Measurements from ENCODE around the gene LVRN.

DNA sequence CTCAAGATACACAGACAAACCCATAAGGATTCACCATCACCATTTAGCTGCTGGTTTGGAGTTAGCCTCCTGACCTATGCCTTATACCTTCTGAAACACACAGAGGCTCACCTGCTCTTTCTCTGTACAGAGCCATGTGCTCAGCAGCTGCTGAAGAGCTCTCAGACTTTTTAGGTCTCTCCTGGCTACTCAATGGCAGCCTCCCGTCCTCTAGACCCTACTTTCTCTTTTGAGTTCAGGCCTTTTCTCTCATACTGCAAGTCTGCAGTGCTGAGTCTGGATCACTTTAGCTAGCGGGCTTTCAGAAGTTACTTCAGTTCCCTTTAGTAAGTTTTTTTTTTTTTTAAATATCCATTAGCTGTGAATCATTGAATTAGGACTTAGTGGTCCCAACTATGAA, 25.7 kb downstream of the LVRN start:
- TF ChIP-seq CTCF (IDR thresholded peaks at IDR 0.05) (no peak), POLR2A (IDR thresholded peaks at IDR 0.05) (no peak)
